GM06990 (cell line): ENCODE measurements around the gene BCL2L15.

Experiments used
- DNase-seq: peaks from one replicate; pipeline ENCODE4 v3.0.0-alpha.2; 2011; ENCODE audit not compliant: insufficient read length; ENCODE audit errors: extremely low read depth
- H3K27me3 ChIP-seq: replicated peaks from 2 replicates; pipeline ENCODE4 v1.6.0; 2011; ENCODE audit warnings: low read length; ENCODE audit not compliant: control insufficient read depth, insufficient read depth
- H3K36me3 ChIP-seq: 2 replicates; pipeline ENCODE4 v1.5.1; 2011; ENCODE audit warnings: low read length; ENCODE audit not compliant: control insufficient read depth, insufficient read depth
- H3K4me3 ChIP-seq: replicated peaks from 2 replicates; pipeline ENCODE4 v1.5.1; 2011; ENCODE audit warnings: low read depth, mild to moderate bottlenecking, control low read depth, low read length
- CTCF ChIP-seq: IDR thresholded peaks from 2 replicates; pipeline ENCODE4 v1.5.1; 2011; ENCODE audit warnings: low read length, control low read depth, mild to moderate bottlenecking, inconsistent platforms; ENCODE audit not compliant: insufficient read depth, poor library complexity, severe bottlenecking

BCL2L15 gene

GRCh38 chr1:113875714-113876113 lies 11.7 kb downstream of the BCL2L15 start:
- H3K27me3 ChIP-seq = no peaks in the 10 kb centered on the region
- TF ChIP-seq CTCF = no peak
- no peaks in the 10 kb centered on the region for H3K36me3 ChIP-seq
- peak; percentile 37 for DNase-seq
- H3K4me3 ChIP-seq = no peak overlapping the region

- peak; percentile 46 for DNase-seq
- Histone ChIP-seq H3K4me3 (no peak overlapping the region), H3K27me3 (no peaks in the 10 kb centered on the region), H3K36me3 (no peaks in the 10 kb centered on the region)
- TF ChIP-seq CTCF = peak; percentile 70
Measured at GRCh38 chr1:113874012-113874879, 13.1 kb downstream of the BCL2L15 start.

DNA sequence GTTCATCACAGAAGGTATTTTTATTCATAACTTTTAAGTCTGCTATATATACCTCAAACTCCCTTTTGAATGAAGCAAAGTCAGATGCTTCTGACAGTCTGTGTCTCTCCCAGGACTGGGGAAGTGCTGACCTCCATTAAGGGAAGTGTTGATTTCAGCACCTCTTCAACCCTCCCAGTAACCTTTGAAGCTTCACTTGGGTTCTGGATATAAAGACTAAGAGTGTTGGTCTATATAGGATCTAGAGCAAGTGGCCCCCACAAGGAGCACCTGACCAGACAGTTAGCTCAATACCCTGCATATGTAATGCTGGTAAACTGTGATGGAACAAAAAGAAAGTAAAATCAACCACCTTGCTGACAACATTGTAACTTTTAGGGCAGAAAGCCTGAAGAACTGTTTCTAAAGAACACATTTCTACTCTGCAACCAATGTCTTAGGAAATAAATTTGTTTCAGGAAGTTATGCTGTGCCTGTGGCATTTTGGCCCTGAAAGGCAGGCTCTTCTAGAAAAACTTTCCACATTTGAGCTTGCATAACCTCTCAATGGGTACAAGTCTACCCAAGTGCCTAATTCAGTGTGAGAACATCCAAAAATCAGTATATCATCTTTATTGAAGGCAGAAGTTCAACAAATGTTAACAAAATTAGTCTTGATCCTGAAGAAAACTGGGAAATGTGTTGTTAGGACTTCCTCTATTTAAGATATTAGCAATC lies 15.0 kb downstream of the BCL2L15 start:
- no peak for DNase-seq
- H3K36me3 ChIP-seq = no peaks in the 10 kb centered on the region
- TF ChIP-seq CTCF = no peak
- H3K27me3 ChIP-seq = no peaks in the 10 kb centered on the region
- no peak overlapping the region; the same call in 1 of the 2 replicates for H3K4me3 ChIP-seq

DNA sequence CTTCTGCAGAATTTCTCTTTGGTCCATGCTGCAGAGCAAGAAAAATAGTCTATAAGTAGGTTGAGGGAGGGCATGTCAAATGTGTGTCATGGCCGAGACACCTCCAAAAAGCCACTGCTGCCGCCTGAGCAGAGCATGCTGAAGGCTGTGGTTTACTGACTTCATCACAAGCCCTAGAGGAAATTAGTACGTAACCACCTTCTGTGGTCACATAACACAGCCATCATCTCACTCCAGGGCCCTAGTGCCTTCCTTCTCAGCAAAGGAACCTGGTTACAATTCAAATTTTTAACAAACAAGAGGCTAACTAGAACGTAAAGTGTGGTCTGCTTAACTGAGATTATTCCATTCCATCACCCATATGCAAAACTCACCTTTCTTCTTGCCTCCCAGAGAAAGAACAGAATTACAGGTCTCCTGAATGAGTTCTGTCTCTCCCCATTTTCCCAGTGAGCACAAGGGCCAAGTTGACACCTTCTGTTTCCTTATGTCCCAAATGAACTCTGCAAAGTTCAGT lies 15.7 kb downstream of the BCL2L15 start, which contains the start of gene PTPN22:
Gene PTPN22 (minus strand): TSS at position 116 of the 517 bp plus-strand sequence.
- Histone ChIP-seq H3K27me3 (no peaks in the 10 kb centered on the region), H3K36me3 (no peaks in the 10 kb centered on the region), H3K4me3 (peak within 1 kb of the TSS; percentile 71)
- TF ChIP-seq CTCF = no peak
- peak; percentile 70 for DNase-seq

- no peaks in the 10 kb centered on the region for H3K27me3 ChIP-seq
- H3K36me3 ChIP-seq = no peaks in the 10 kb centered on the region; the same call in 1 of the 2 replicates
- no peak for TF ChIP-seq CTCF
- H3K4me3 ChIP-seq = peak overlapping the region; percentile 71
- no peak for DNase-seq
Measured at GRCh38 chr1:113870778-113871177, 16.6 kb downstream of the BCL2L15 start.
